Fibroblast of villous mesenchyme (primary cell): ENCODE results near the gene NPM3. TPM values are rescaled to one million over a fixed set of nuclear protein-coding genes. Genes with fewer than 3 reads are reported as not detected.

ENCODE experiments used
- DNase-seq: peaks from one replicate; pipeline ENCODE4 v3.0.0-alpha.2; 2010; ENCODE audit warnings: low read depth
- H3K4me3 ChIP-seq: 2 replicates; pipeline ENCODE4 v1.5.1; 2011; ENCODE audit warnings: low read depth, mild to moderate bottlenecking, low read length
- total RNA-seq: library from RNA; depleted of rRNA; stranded (reverse); fragments of >200 nt; gene quantifications from 2 replicates; pipeline ENCODE4 v1.2.3, GENCODE V29; 2012
- TF ChIP-seq, protein P1 (sequence below): IDR thresholded peaks from 2 replicates; pipeline ENCODE4 v1.5.1; 2012; ENCODE audit warnings: low read depth, mild to moderate bottlenecking, low read length; ENCODE audit not compliant: insufficient read depth

NPM3 gene
- total RNA-seq, 1 donor, result 63.5 TPM

DNA sequence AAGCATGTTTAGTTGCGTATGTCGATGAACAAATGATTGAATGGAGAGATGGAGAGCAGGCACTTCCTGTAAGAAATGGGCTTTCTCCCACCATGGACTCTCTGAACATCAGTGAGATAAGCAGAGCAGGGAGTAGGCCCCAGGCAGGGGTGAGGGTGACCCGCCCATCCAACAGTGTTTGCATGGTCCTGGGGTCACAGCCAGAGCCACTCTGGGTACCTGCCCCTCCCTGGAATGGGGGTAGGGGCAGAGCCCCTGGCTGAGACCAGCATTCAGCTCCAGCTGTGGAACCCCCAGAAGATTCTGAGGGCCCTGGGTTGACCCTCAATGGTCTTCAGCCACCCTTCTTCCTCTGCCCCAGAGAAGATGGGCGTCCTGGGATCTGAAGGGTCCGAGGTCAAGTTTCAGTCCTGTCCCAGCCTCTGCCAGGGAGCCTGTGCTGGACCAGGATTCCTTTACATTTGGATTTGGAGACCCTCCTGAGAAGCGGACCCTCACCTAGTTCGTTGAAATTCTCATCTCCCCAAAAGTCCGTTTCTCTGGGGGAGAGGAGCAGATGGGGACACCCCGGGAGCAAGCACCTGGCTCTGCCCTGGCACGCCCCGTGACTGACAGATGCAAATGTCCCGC lies 5.0 kb downstream of the NPM3 start:
- TF ChIP-seq, protein P1, sequence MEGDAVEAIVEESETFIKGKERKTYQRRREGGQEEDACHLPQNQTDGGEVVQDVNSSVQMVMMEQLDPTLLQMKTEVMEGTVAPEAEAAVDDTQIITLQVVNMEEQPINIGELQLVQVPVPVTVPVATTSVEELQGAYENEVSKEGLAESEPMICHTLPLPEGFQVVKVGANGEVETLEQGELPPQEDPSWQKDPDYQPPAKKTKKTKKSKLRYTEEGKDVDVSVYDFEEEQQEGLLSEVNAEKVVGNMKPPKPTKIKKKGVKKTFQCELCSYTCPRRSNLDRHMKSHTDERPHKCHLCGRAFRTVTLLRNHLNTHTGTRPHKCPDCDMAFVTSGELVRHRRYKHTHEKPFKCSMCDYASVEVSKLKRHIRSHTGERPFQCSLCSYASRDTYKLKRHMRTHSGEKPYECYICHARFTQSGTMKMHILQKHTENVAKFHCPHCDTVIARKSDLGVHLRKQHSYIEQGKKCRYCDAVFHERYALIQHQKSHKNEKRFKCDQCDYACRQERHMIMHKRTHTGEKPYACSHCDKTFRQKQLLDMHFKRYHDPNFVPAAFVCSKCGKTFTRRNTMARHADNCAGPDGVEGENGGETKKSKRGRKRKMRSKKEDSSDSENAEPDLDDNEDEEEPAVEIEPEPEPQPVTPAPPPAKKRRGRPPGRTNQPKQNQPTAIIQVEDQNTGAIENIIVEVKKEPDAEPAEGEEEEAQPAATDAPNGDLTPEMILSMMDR, result no peak
- no peak overlapping the region for H3K4me3 ChIP-seq
- no peak for DNase-seq

- no peak overlapping the region for H3K4me3 ChIP-seq
- TF ChIP-seq, protein P1, result no peak
- no peak for DNase-seq
These were observed 5.6 kb downstream of the NPM3 start for GRCh38 chr10:101777619-101778145.

- TF ChIP-seq, protein P1, result no peak
- no peak for DNase-seq
These were observed 7.0 kb downstream of the NPM3 start for GRCh38 chr10:101776161-101776817.

GRCh38 chr10:101775273-101776160 lies 7.7 kb downstream of the NPM3 start, which contains the start of gene FGF8:
Gene FGF8, minus strand, starts transcription at chr10:101776114. Its CDS starts 214 bp downstream, at chr10:101775900.
- H3K4me3 ChIP-seq, result no peak within 1 kb of the TSS
- DNase-seq, result no peak
- TF ChIP-seq, protein P1, result no peak

More at GRCh38 chr10:101776161-101776817, 7.0 kb downstream of the NPM3 start:
- no peak overlapping the region for H3K4me3 ChIP-seq

GRCh38 chr10:101774589-101775272 lies 8.5 kb downstream of the NPM3 start:
- no peak for DNase-seq
- no peak overlapping the region for H3K4me3 ChIP-seq
- TF ChIP-seq, protein P1, result no peak
